SK-N-SH (cell line): ENCODE data around the gene CYREN. TPM values are rescaled to one million over a fixed set of nuclear protein-coding genes. Genes with fewer than 3 reads are reported as not detected.
A peak's percentile ranks its signal among the peaks of the same experiment; 100 is the strongest.

Source experiments
- CHD2 ChIP-seq: fragments of 150-350 bp; IDR thresholded peaks from 2 replicates; pipeline ENCODE4 v1.6.1; 2018; ENCODE audit warnings: low read length; ENCODE audit not compliant: partially characterized antibody
- ELF1 ChIP-seq: IDR thresholded peaks from 2 replicates; pipeline ENCODE4 v1.4.0; 2012
- EP300 ChIP-seq, 2 experiments: IDR thresholded peaks; 2 replicates each; pipeline versions ENCODE4 v1.4.0 to v1.6.1; 2012; ENCODE audit warnings: borderline replicate concordance in 1 of 2, low read depth in 1 of 2, low read length in 1 of 2
- FOXJ3 ChIP-seq: sonication (generic); formaldehyde crosslinking; IDR thresholded peaks from 2 replicates; pipeline ENCODE4 v1.5.1; 2020; ENCODE audit warnings: mild to moderate bottlenecking, missing genetic modification reagents
- FOXM1 ChIP-seq: IDR thresholded peaks from 2 replicates; pipeline ENCODE4 v1.4.0; 2012; ENCODE audit warnings: low read depth, mild to moderate bottlenecking
- MAX ChIP-seq: IDR thresholded peaks from 2 replicates; pipeline ENCODE4 v1.4.0; 2012; ENCODE audit warnings: low read depth
- RAD21 ChIP-seq: IDR thresholded peaks from 2 replicates; pipeline ENCODE4 v1.6.1; 2012; ENCODE audit warnings: mild to moderate bottlenecking, low read length
- REST ChIP-seq: IDR thresholded peaks from 2 replicates; pipeline ENCODE4 v1.6.1; 2012; ENCODE audit warnings: mild to moderate bottlenecking, low read depth, low read length, moderate library complexity
- TCF12 ChIP-seq: IDR thresholded peaks from 2 replicates; pipeline ENCODE4 v1.4.0; 2012
- USF1 ChIP-seq: IDR thresholded peaks from 2 replicates; pipeline ENCODE4 v1.4.0; 2012; ENCODE audit warnings: low read depth, borderline replicate concordance
- USF2 ChIP-seq: fragments of 150-350 bp; IDR thresholded peaks from 2 replicates; pipeline ENCODE4 v1.6.1; 2017; ENCODE audit warnings: antibody characterized with exemption, low read length, low read depth, borderline replicate concordance
- YY1 ChIP-seq: IDR thresholded peaks from 2 replicates; pipeline ENCODE4 v1.4.0; 2012; ENCODE audit warnings: low read depth, mild to moderate bottlenecking
- ZBTB33 ChIP-seq: IDR thresholded peaks from 2 replicates; pipeline ENCODE4 v1.4.0; 2012; ENCODE audit warnings: low read depth, borderline replicate concordance
- polyA plus RNA-seq, 3 experiments: library from polyadenylated mRNA; depleted of rRNA; stranded (reverse); fragments of >200 nt; gene quantifications; 2 replicates each; pipeline ENCODE4 v1.2.3, GENCODE V29; 2012

The CYREN gene
- polyA plus RNA-seq, 1 of the 3 experiments (the other 2 are of a cell fraction) = 53.4 TPM

DNA sequence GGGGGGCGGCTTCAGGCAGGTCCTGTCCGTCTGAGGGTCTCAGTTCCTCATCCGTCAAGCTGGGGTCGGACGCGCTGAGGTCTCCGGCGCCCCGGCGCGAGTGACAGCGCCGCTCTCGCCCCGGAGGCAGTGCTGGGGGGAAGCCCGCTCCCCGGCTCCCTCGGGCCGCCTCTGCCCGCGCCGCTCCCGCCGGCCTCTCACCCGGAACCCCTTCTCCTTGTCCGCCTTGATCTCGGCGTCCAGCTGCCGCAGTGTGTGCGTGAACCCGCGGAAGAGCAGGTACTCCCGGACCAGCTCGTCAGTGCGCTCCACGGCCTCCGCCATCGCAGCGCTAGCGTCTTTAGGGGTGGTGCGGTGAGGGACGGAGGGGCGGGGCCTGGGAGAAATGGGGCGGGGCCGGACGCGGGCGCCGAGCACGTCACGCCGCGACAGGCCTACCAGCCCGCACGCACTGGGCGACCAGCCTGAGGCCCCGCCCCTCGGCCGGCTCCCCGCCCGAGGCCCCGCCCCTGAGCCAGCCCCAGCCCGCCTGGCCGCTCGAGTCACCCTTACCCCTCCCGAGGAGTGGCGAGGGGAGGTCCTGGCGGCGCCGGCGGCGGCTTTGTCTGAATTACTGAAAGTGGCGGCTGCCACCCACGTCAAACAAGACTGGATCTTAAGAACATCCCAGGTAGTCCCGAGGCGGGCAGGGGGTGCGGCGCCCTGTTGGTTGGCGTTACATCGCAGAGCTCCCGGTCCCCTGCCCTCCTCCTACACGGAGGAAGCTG lies 40.9 kb upstream of the CYREN start, which contains the start of gene WDR91 (continued):
- no peak for TF ChIP-seq RAD21
- no peak for TF ChIP-seq ELF1
- no peak for TF ChIP-seq EP300 (IDR thresholded peaks at IDR 0.05; ENCODE audit: borderline replicate concordance in 1 of 2, low read depth in 1 of 2, low read length in 1 of 2)
- TF ChIP-seq USF2 = no peak
- 0 out of 2 replicates have a peak, but pooled peaks have one; percentile 53 for TF ChIP-seq REST
- no peak for TF ChIP-seq FOXM1
- no peak; the same call in 1 of the 2 replicates for TF ChIP-seq FOXJ3 (CRISPR knock-in tag)
- TF ChIP-seq ZBTB33 = no peak
- TF ChIP-seq YY1 = peak; percentile 90
- TF ChIP-seq TCF12 = no peak
- TF ChIP-seq MAX = no peak
- TF ChIP-seq CHD2 = peak; percentile 47
- TF ChIP-seq USF1 = no peak
